OCI-LY3 (cell line): ENCODE measurements around the gene ELMO2.

ENCODE experiments used
- H2AFZ ChIP-seq: fragments of 200-600, 300-600 bp; shearing (Covaris generic); 2 replicates; pipeline ENCODE4 v1.6.0; 2014; ENCODE audit warnings: antibody characterized with exemption, low read depth, low read length
- H3K27ac ChIP-seq: fragments of 200-600, 300-600 bp; sonication (generic); 2 replicates; pipeline ENCODE4 v1.5.1; 2014; ENCODE audit warnings: mild to moderate bottlenecking, low read length, moderate library complexity, mixed read lengths
- H3K27me3 ChIP-seq: fragments of 200-600, 300-600 bp; sonication (generic); 2 replicates; pipeline ENCODE4 v1.6.1; 2014; ENCODE audit warnings: low read depth, low read length, mixed read lengths
- H3K36me3 ChIP-seq: fragments of 200-600, 300-600 bp; sonication (generic); replicated peaks from 2 replicates; pipeline ENCODE3; 2014; ENCODE audit warnings: low read depth, low read length, mixed read lengths
- H3K4me1 ChIP-seq: fragments of 300-600, 200-600 bp; sonication (generic); 2 replicates; pipeline ENCODE4 v1.6.1; 2014; ENCODE audit warnings: low read length, mixed read lengths
- H3K4me2 ChIP-seq: fragments of 200-600, 300-600 bp; sonication (generic); 2 replicates; pipeline ENCODE4 v1.6.1; 2014; ENCODE audit warnings: low read length, mixed read lengths
- H3K4me3 ChIP-seq: fragments of 300-600, 200-600 bp; sonication (generic); 2 replicates; pipeline ENCODE4 v1.5.1; 2014; ENCODE audit warnings: antibody characterized with exemption, mild to moderate bottlenecking, low read length, moderate library complexity
- H3K79me2 ChIP-seq: fragments of 300-600, 200-600 bp; shearing (Covaris generic); 2 replicates; pipeline ENCODE4 v1.6.1; 2014; ENCODE audit warnings: mild to moderate bottlenecking, low read length, mixed read lengths
- H3K9ac ChIP-seq: fragments of 300-600, 200-600 bp; shearing (Covaris generic); 2 replicates; pipeline ENCODE4 v1.6.0; 2014; ENCODE audit warnings: mild to moderate bottlenecking, low read length, moderate library complexity
- H3K9me3 ChIP-seq: fragments of 200-600, 300-600 bp; shearing (Covaris generic); 2 replicates; pipeline ENCODE4 v1.6.1; 2014; ENCODE audit warnings: low read length, mixed read lengths; ENCODE audit not compliant: insufficient read depth
- H4K20me1 ChIP-seq: fragments of 200-600, 300-600 bp; sonication (generic); 2 replicates; pipeline ENCODE4 v1.6.1; 2016; ENCODE audit warnings: low read length, mixed read lengths; ENCODE audit not compliant: insufficient read depth
- CTCF ChIP-seq: fragments of 200-600, 300-600 bp; sonication (generic); IDR thresholded peaks from 2 replicates; pipeline ENCODE4 v1.5.1; 2014; ENCODE audit warnings: antibody characterized with exemption, low read length, low read depth
- EZH2phosphoT487 ChIP-seq: fragments of 200-600 bp; shearing (Covaris generic); IDR thresholded peaks from 2 replicates; pipeline ENCODE4 v1.6.1; 2018; ENCODE audit warnings: antibody characterized with exemption, mixed run types, low read depth

The ELMO2 gene

GRCh38 chr20:46396052-46396740 is 10.2 kb downstream of the ELMO2 start:
- H3K4me2 ChIP-seq: no peak overlapping the region
- no peaks in the 10 kb centered on the region for H4K20me1 ChIP-seq
- peaks cover 8% of the 10 kb centered on the region for H3K36me3 ChIP-seq
- no peak overlapping the region for H3K9ac ChIP-seq
- H3K4me3 ChIP-seq: no peak overlapping the region
- H3K9me3 ChIP-seq: no peaks in the 10 kb centered on the region
- H3K79me2 ChIP-seq: no peaks in the 10 kb centered on the region
- H3K27ac ChIP-seq: no peak overlapping the region
- TF ChIP-seq CTCF (no peak), EZH2phosphoT487 (no peak)
- H2AFZ ChIP-seq: no peak overlapping the region
- H3K27me3 ChIP-seq: no peaks in the 10 kb centered on the region
- no peaks in the 10 kb centered on the region for H3K4me1 ChIP-seq

- H3K4me1 ChIP-seq: no peaks in the 10 kb centered on the region
- no peaks in the 10 kb centered on the region for H3K9me3 ChIP-seq
- no peak overlapping the region for H2AFZ ChIP-seq
- no peak overlapping the region for H3K9ac ChIP-seq
- peaks cover 8% of the 10 kb centered on the region for H3K36me3 ChIP-seq
- no peak overlapping the region for H3K4me3 ChIP-seq
- H3K27ac ChIP-seq: no peak overlapping the region
- H4K20me1 ChIP-seq: no peaks in the 10 kb centered on the region
- TF ChIP-seq CTCF: no peak
- TF ChIP-seq EZH2phosphoT487: no peak
- no peak overlapping the region for H3K4me2 ChIP-seq
- H3K27me3 ChIP-seq: no peaks in the 10 kb centered on the region
- no peaks in the 10 kb centered on the region for H3K79me2 ChIP-seq
Measured at GRCh38 chr20:46394872-46395760, 11.3 kb downstream of the ELMO2 start.

- TF ChIP-seq EZH2phosphoT487 (no peak), CTCF (no peak)
- Histone ChIP-seq H2AFZ (no peak overlapping the region), H3K4me2 (no peak overlapping the region), H3K4me1 (no peaks in the 10 kb centered on the region), H3K9me3 (no peaks in the 10 kb centered on the region), H3K79me2 (no peaks in the 10 kb centered on the region), H3K9ac (no peak overlapping the region), H4K20me1 (no peaks in the 10 kb centered on the region), H3K27ac (no peak overlapping the region), H3K27me3 (no peaks in the 10 kb centered on the region), H3K4me3 (no peak overlapping the region), H3K36me3 (peaks cover 11% of the 10 kb centered on the region)
Measured at GRCh38 chr20:46393967-46394366, 12.4 kb downstream of the ELMO2 start.

GRCh38 chr20:46388937-46389336 is 17.5 kb downstream of the ELMO2 start:
- Histone ChIP-seq H3K36me3 (peaks cover 29% of the 10 kb centered on the region), H3K27ac (no peak overlapping the region)

More at GRCh38 chr20:46388937-46389336, 17.5 kb downstream of the ELMO2 start:
- Histone ChIP-seq H3K79me2 (no peaks in the 10 kb centered on the region), H4K20me1 (no peaks in the 10 kb centered on the region), H3K9me3 (no peaks in the 10 kb centered on the region), H3K4me3 (no peak overlapping the region), H3K27me3 (no peaks in the 10 kb centered on the region), H3K4me2 (no peak overlapping the region), H3K9ac (no peak overlapping the region), H2AFZ (no peak overlapping the region), H3K4me1 (no peaks in the 10 kb centered on the region)
- no peak for TF ChIP-seq EZH2phosphoT487
- TF ChIP-seq CTCF: no peak
